Measurements from ENCODE around the gene B9D2. TPM values are rescaled to one million over a fixed set of nuclear protein-coding genes. Genes with fewer than 3 reads are reported as not detected.

B9D2 gene
- total RNA-seq (2022; extraction: Qiagen RNA extraction; ENCODE audit: low read depth) = 25.0 to 34.5 TPM (median 34.0 TPM) in 5 replicates

GRCh38 chr19:41363753-41364523 lies at the start of gene B9D2:
B9D2 (minus strand) TSS chr19:41364149; CDS start chr19:41363519, 630 bp downstream.

DNA sequence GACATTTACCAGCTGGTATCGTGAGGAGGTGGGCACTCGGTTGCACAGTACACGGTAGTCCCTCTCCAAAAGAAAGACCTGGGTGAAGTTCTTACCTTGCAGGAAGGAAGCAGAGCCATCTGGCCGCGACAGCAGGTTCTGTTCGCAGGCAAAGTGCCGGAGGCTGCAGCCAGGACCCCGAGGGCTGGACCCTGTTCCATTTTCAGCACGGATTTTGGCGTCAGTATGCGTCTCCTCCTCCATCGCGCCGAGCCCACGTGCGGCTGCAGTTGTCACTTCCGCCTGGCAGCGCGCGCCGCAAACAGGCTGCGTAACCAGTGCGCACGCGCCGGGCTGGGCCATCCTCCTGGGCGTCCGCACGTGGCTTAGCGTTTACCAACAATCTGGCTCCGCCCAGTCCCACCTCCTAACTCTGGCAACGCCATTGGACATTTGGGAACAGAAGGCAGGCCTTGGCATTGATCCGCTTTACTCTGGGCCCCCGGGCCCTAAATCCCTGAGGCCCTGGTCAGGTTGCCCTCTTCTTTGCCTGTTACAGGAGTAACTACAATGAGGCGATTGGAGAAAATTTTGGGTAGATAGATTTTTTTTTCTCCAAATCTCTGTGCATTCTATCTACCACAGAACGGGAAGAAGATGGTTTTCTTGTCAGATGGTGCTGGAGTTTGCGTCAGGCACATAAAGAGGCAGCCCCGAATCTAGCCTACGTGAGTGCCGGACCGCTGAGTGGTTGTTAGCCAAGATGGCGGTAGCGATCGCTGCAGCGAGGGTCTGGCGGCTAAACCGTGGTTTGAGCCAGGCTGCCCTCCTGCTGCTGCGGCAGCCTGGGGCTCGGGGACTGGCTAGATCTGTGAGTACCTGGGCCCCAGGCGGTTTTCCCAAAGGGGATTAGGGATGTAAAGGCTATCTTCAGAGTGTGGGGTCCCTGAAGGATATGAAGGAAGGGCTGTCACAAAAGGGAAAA lies 33.4 kb upstream of the B9D2 start, which contains the start of the genes BCKDHA and EXOSC5:
TSS of gene BCKDHA (plus strand) at position 733 of the 964 bp plus-strand sequence. CDS start at position 743, 10 bp downstream.
TSS of gene EXOSC5 (minus strand) at position 274 of the 964 bp plus-strand sequence. CDS start at position 243, 31 bp downstream.

GRCh38 chr19:41376241-41376997 lies 12.5 kb upstream of the B9D2 start, which contains the start of gene TMEM91:
TMEM91 (plus strand) TSS chr19:41376533; CDS start chr19:41378310, 1,777 bp downstream.

GRCh38 chr19:41353466-41354342 lies 10.2 kb downstream of the B9D2 start, which contains the start of gene TGFB1:
TGFB1 (minus strand) TSS chr19:41353922; CDS start chr19:41353044, 878 bp downstream.

GRCh38 chr19:41310033-41310831 lies 53.7 kb downstream of the B9D2 start, which contains the start of gene CCDC97:
CCDC97 (plus strand) TSS chr19:41310172; CDS start chr19:41310311, 139 bp downstream.

Other genes starting within 250 kb of the B9D2 start
- not detected in 5 replicates for gene CYP2F1, start 249.7 kb downstream of the B9D2 start, total RNA-seq (2022; extraction: Qiagen RNA extraction; ENCODE audit: low read depth)
- gene CYP2S1, start 170.9 kb downstream of the B9D2 start, total RNA-seq (2022; extraction: Qiagen RNA extraction; ENCODE audit: low read depth) = 24.4 to 29.1 TPM (median 28.3 TPM) in 5 replicates
- gene AXL, start 144.9 kb downstream of the B9D2 start, total RNA-seq (2022; extraction: Qiagen RNA extraction; ENCODE audit: low read depth) = 136 to 158 TPM (median 140 TPM) in 5 replicates
- gene HNRNPUL1, start 99.8 kb downstream of the B9D2 start, total RNA-seq (2022; extraction: Qiagen RNA extraction; ENCODE audit: low read depth) = 301 to 328 TPM (median 323 TPM) in 5 replicates
- 32.7 to 47.7 TPM (median 42.9 TPM) in 5 replicates for gene CCDC97, start 54.0 kb downstream of the B9D2 start, total RNA-seq (2022; extraction: Qiagen RNA extraction; ENCODE audit: low read depth)
- 123 to 170 TPM (median 149 TPM) in 5 replicates for gene TGFB1, start 10.2 kb downstream of the B9D2 start, total RNA-seq (2022; extraction: Qiagen RNA extraction; ENCODE audit: low read depth)
- gene TMEM91, start 12.4 kb upstream of the B9D2 start, total RNA-seq (2022; extraction: Qiagen RNA extraction; ENCODE audit: low read depth) = 2.7 to 4.5 TPM (median 3.6 TPM) in 5 replicates
- gene EXOSC5, start 33.2 kb upstream of the B9D2 start, total RNA-seq (2022; extraction: Qiagen RNA extraction; ENCODE audit: low read depth) = 79.0 to 104 TPM (median 97.3 TPM) in 5 replicates
- 37.1 to 47.6 TPM (median 40.8 TPM) in 5 replicates for gene BCKDHA, start 33.7 kb upstream of the B9D2 start, total RNA-seq (2022; extraction: Qiagen RNA extraction; ENCODE audit: low read depth)
- gene B3GNT8, start 63.2 kb upstream of the B9D2 start, total RNA-seq (2022; extraction: Qiagen RNA extraction; ENCODE audit: low read depth) = 0.09 to 0.43 TPM (median 0.11 TPM) in 3 of 5 replicates, not detected in the others
- 103 to 120 TPM (median 108 TPM) in 5 replicates for gene DMAC2, start 75.8 kb upstream of the B9D2 start, total RNA-seq (2022; extraction: Qiagen RNA extraction; ENCODE audit: low read depth)
- gene ERICH4, start 79.0 kb upstream of the B9D2 start, total RNA-seq (2022; extraction: Qiagen RNA extraction; ENCODE audit: low read depth) = not detected in 5 replicates
- gene CEACAM21, start 212.0 kb upstream of the B9D2 start, total RNA-seq (2022; extraction: Qiagen RNA extraction; ENCODE audit: low read depth) = not detected in 5 replicates

Measured in A549 treated with CpdA at 1 μM for 4 hours (cell line).